Naive B cell (primary cell): ENCODE results near the gene CDHR1. TPM values are rescaled to one million over a fixed set of nuclear protein-coding genes. Genes with fewer than 3 reads are reported as not detected.

Experiments used
- ATAC-seq, 2 donors: fragments of 150-1000 bp; cut with Tn5 transposase; 2 replicates each; pipeline ENCODE4 v1.10.0; 2021; ENCODE audit warnings: low read depth in 2 of 2, mild to moderate bottlenecking in 2 of 2, moderate library complexity in 2 of 2
- DNase-seq: peaks from one replicate; pipeline ENCODE4 v3.0.0; 2022
- H3K27ac Mint-ChIP-seq, 6 donors: one replicate each; pipeline ENCODE4 v1.8.0; 2020 to 2022; ENCODE audit warnings: mild to moderate bottlenecking in 6 of 6, mixed read lengths in 6 of 6, moderate library complexity in 5 of 6, inconsistent platforms in 2 of 6
- H3K27me3 Mint-ChIP-seq, 3 donors: one replicate each; pipeline ENCODE4 v1.8.0; 2021 to 2022; ENCODE audit warnings: mixed read lengths in 3 of 3, mild to moderate bottlenecking in 1 of 3
- H3K36me3 Mint-ChIP-seq, 2 donors: one replicate each; pipeline ENCODE4 v1.8.0; 2020 to 2022; ENCODE audit warnings: mixed read lengths in 2 of 2, inconsistent platforms in 1 of 2, mild to moderate bottlenecking in 1 of 2
- H3K4me1 Mint-ChIP-seq, 3 donors: one replicate each; pipeline ENCODE4 v1.8.0; 2020 to 2022; ENCODE audit warnings: mixed read lengths in 3 of 3, inconsistent platforms in 1 of 3, mild to moderate bottlenecking in 1 of 3, moderate library complexity in 1 of 3
- H3K4me3 Mint-ChIP-seq, 8 donors: one replicate each; pipeline ENCODE4 v1.8.0; 2020 to 2022; ENCODE audit warnings: mild to moderate bottlenecking in 8 of 8, mixed read lengths in 8 of 8, moderate library complexity in 8 of 8, inconsistent platforms in 2 of 8
- H3K9me3 Mint-ChIP-seq, 7 donors: one replicate each; pipeline ENCODE4 v1.8.0; 2020 to 2022; ENCODE audit warnings: mixed read lengths in 7 of 7, mild to moderate bottlenecking in 5 of 7, inconsistent platforms in 2 of 7, moderate library complexity in 1 of 7
- polyA plus RNA-seq, 6 donors: library from polyadenylated mRNA; unstranded; fragments of 300-500 nt; fragmentation: Illumina TruSeq; gene quantifications; one replicate each; pipeline ENCODE4 v1.2.3, GENCODE V29; 2021; ENCODE audit warnings: low read depth in 6 of 6

The CDHR1 gene
- polyA plus RNA-seq, 6 donors from 2014 or later: 0.08 TPM; not detected in 5

GRCh38 chr10:84212014-84212413, 17.7 kb downstream of the CDHR1 start:
- Mint-ChIP-seq H3K4me1 (peaks cover 0 to 6% (median 0%) of the 10 kb centered on the region in 3 donors), H3K27ac (peak overlapping the region in 1 of 6 donors; percentile 5)
- no peak for ATAC-seq

GRCh38 chr10:84213076-84213475, 18.7 kb downstream of the CDHR1 start:
- no peak for ATAC-seq
- Mint-ChIP-seq H3K27ac (no peak overlapping the region), H3K4me1 (peaks cover 0 to 6% (median 0%) of the 10 kb centered on the region in 3 donors), H3K27me3 (peaks cover 23 to 40% (median 30%) of the 10 kb centered on the region in 3 donors), H3K36me3 (no peaks in the 10 kb centered on the region), H3K4me3 (no peak overlapping the region), H3K9me3 (no peaks in the 10 kb centered on the region)
- DNase-seq: no peak

More at GRCh38 chr10:84212014-84212413, 17.7 kb downstream of the CDHR1 start:
- Mint-ChIP-seq H3K9me3 (peaks cover 0 to 1% (median 0%) of the 10 kb centered on the region in 7 donors), H3K27me3 (peaks cover 22 to 50% (median 38%) of the 10 kb centered on the region in 3 donors), H3K4me3 (no peak overlapping the region), H3K36me3 (no peaks in the 10 kb centered on the region)
- no peak for DNase-seq

GRCh38 chr10:84214046-84214572, 19.8 kb downstream of the CDHR1 start:
- Mint-ChIP-seq H3K27me3 (peaks cover 17 to 34% (median 26%) of the 10 kb centered on the region in 3 donors), H3K27ac (no peak overlapping the region), H3K9me3 (peaks cover 0 to 1% (median 0%) of the 10 kb centered on the region in 7 donors), H3K36me3 (peaks cover 0 to 2% of the 10 kb centered on the region in 2 donors), H3K4me1 (peaks cover 0 to 6% (median 0%) of the 10 kb centered on the region in 3 donors), H3K4me3 (peak overlapping the region in 1 of 8 donors; percentile 51)
- DNase-seq (no peak), ATAC-seq (no peak)

- Mint-ChIP-seq H3K9me3 (peaks cover 0 to 7% (median 5%) of the 10 kb centered on the region in 7 donors), H3K36me3 (peaks cover 0 to 8% of the 10 kb centered on the region in 2 donors), H3K27me3 (peaks cover 16 to 34% (median 26%) of the 10 kb centered on the region in 3 donors), H3K4me1 (peaks cover 0 to 6% (median 0%) of the 10 kb centered on the region in 3 donors), H3K4me3 (peak overlapping the region in 1 of 8 donors; percentile 51), H3K27ac (no peak overlapping the region)
- ATAC-seq: no peak
- no peak for DNase-seq
Observed at GRCh38 chr10:84214612-84215235, 20.4 kb downstream of the CDHR1 start.

GRCh38 chr10:84216834-84217233, 22.5 kb downstream of the CDHR1 start:
- Mint-ChIP-seq H3K27me3 (peaks cover 21 to 36% (median 24%) of the 10 kb centered on the region in 3 donors), H3K36me3 (peaks cover 0 to 8% of the 10 kb centered on the region in 2 donors), H3K4me1 (peaks cover 0 to 6% (median 0%) of the 10 kb centered on the region in 3 donors), H3K4me3 (no peak overlapping the region), H3K9me3 (peaks cover 0 to 11% (median 5%) of the 10 kb centered on the region in 7 donors), H3K27ac (no peak overlapping the region)
- ATAC-seq (no peak), DNase-seq (no peak)

GRCh38 chr10:84217746-84218145, 23.4 kb downstream of the CDHR1 start:
- DNase-seq: no peak
- Mint-ChIP-seq H3K36me3 (peaks cover 0 to 8% of the 10 kb centered on the region in 2 donors), H3K9me3 (peaks cover 0 to 11% (median 5%) of the 10 kb centered on the region in 7 donors), H3K4me3 (no peak overlapping the region), H3K27me3 (peaks cover 21 to 38% (median 23%) of the 10 kb centered on the region in 3 donors), H3K4me1 (peaks cover 0 to 6% (median 0%) of the 10 kb centered on the region in 3 donors), H3K27ac (no peak overlapping the region)
- ATAC-seq: no peak

- Mint-ChIP-seq H3K36me3 (peaks cover 0 to 8% of the 10 kb centered on the region in 2 donors), H3K9me3 (peaks cover 0 to 11% (median 5%) of the 10 kb centered on the region in 7 donors), H3K4me1 (no peaks in the 10 kb centered on the region), H3K27me3 (peaks cover 19 to 36% (median 32%) of the 10 kb centered on the region in 3 donors), H3K27ac (no peak overlapping the region), H3K4me3 (no peak overlapping the region)
- ATAC-seq (no peak), DNase-seq (no peak)
Observed at GRCh38 chr10:84221916-84222315, 27.6 kb downstream of the CDHR1 start.

- DNase-seq: no peak
- Mint-ChIP-seq H3K27me3 (peaks cover 38 to 45% (median 38%) of the 10 kb centered on the region in 3 donors), H3K36me3 (peaks cover 0 to 3% of the 10 kb centered on the region in 2 donors), H3K4me3 (no peak overlapping the region), H3K27ac (no peak overlapping the region), H3K4me1 (no peaks in the 10 kb centered on the region), H3K9me3 (peaks cover 2 to 18% (median 7%) of the 10 kb centered on the region in 7 donors)
- ATAC-seq: no peak
Observed at GRCh38 chr10:84224411-84225028, 30.2 kb downstream of the CDHR1 start.

- Mint-ChIP-seq H3K4me1 (no peaks in the 10 kb centered on the region), H3K27ac (no peak within 1 kb of the TSS), H3K4me3 (no peak within 1 kb of the TSS), H3K27me3 (peaks cover 34 to 45% (median 42%) of the 10 kb centered on the region in 3 donors), H3K9me3 (peaks cover 0 to 13% (median 5%) of the 10 kb centered on the region in 7 donors), H3K36me3 (no peaks in the 10 kb centered on the region)
- no peak for DNase-seq
- ATAC-seq: no peak
Observed at GRCh38 chr10:84225427-84226173, 31.3 kb downstream of the CDHR1 start, which contains the start of gene LRIT2. LRIT2 (minus strand) TSS chr10:84225544; CDS start chr10:84225520, 24 bp downstream.

- Mint-ChIP-seq H3K9me3 (peaks cover 0 to 13% (median 5%) of the 10 kb centered on the region in 7 donors), H3K4me3 (no peak overlapping the region), H3K36me3 (no peaks in the 10 kb centered on the region), H3K27ac (peak overlapping the region in 1 of 6 donors; percentile 40), H3K27me3 (peaks cover 35 to 52% (median 37%) of the 10 kb centered on the region in 3 donors), H3K4me1 (no peaks in the 10 kb centered on the region)
- ATAC-seq (no peak), DNase-seq (no peak)
Observed at GRCh38 chr10:84226616-84227015, 32.3 kb downstream of the CDHR1 start.

- Mint-ChIP-seq H3K36me3 (no peaks in the 10 kb centered on the region), H3K9me3 (peaks cover 0 to 13% (median 5%) of the 10 kb centered on the region in 7 donors), H3K27me3 (peaks cover 26 to 54% (median 27%) of the 10 kb centered on the region in 3 donors), H3K4me3 (no peak overlapping the region), H3K4me1 (no peaks in the 10 kb centered on the region), H3K27ac (no peak overlapping the region)
- DNase-seq: no peak
- no peak for ATAC-seq
Observed at GRCh38 chr10:84227810-84228209, 33.5 kb downstream of the CDHR1 start.

- DNase-seq: no peak
- ATAC-seq: no peak
- no peaks in the 10 kb centered on the region for H3K4me1 Mint-ChIP-seq
- H3K27ac Mint-ChIP-seq: no peak overlapping the region
- no peaks in the 10 kb centered on the region for H3K36me3 Mint-ChIP-seq
- peaks cover 24 to 49% (median 28%) of the 10 kb centered on the region in 3 donors for H3K27me3 Mint-ChIP-seq
- H3K9me3 Mint-ChIP-seq: peaks cover 0 to 13% (median 5%) of the 10 kb centered on the region in 7 donors
- H3K4me3 Mint-ChIP-seq: no peak overlapping the region
Observed at GRCh38 chr10:84230359-84230758, 36.0 kb downstream of the CDHR1 start.

- peaks cover 0 to 5% of the 10 kb centered on the region in 2 donors for H3K36me3 Mint-ChIP-seq
- H3K27me3 Mint-ChIP-seq: peaks cover 21 to 44% (median 33%) of the 10 kb centered on the region in 3 donors
- DNase-seq (no peak), ATAC-seq (no peak)
- no peaks in the 10 kb centered on the region for H3K4me1 Mint-ChIP-seq
- no peak overlapping the region for H3K4me3 Mint-ChIP-seq
- H3K27ac Mint-ChIP-seq: peak overlapping the region in 1 of 6 donors; percentile 64
- H3K9me3 Mint-ChIP-seq: peaks cover 1 to 18% (median 5%) of the 10 kb centered on the region in 7 donors
Observed at GRCh38 chr10:84232376-84232775, 38.0 kb downstream of the CDHR1 start.
